ENCODE measurements around the gene CCSER1.

The CCSER1 gene

DNA sequence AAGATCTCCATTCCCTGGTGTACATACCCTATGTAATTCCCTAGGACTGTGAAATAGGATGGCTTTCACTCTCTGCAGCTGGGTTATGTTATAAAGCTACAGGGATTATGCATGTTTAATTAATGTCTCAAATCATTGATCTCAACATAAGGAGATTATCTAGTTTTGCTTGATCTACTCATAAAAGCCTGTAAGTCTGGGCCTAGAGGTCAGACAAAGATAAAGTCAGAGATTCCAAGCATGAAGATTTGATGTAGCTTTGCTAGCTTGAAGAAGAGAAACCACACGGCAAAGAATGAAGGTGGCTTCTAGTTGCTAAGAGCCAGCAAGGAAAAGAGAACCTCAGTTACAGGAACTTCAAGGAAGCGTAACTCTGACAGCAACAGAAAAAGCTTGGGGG is 456.9 kb downstream of the CCSER1 start:
- Histone ChIP-seq H3K4me3 (ENCODE audit: low read depth in 1 of 2, low read length in 2 of 2) (no peak overlapping the region), H3K9ac (ENCODE audit: low read depth, low read length) (no peak overlapping the region), H3K4me1 (ENCODE audit: insufficient read depth, low read length) (no peaks in the 10 kb centered on the region), H4K20me1 (ENCODE audit: insufficient read depth, low read length) (no peaks in the 10 kb centered on the region), H3K27ac (ENCODE audit: low read length) (no peak overlapping the region), H3K36me3 (ENCODE audit: insufficient read depth, low read length) (no peaks in the 10 kb centered on the region), H3K4me2 (ENCODE audit: insufficient read depth, low read length) (no peak overlapping the region), H3K27me3 (ENCODE audit: insufficient read depth, low read length, poor library complexity) (no peaks in the 10 kb centered on the region), H3K9me3 (ENCODE audit: insufficient read depth, low read length, severe bottlenecking) (no peaks in the 10 kb centered on the region), H3K79me2 (ENCODE audit: insufficient read depth, low read length) (no peaks in the 10 kb centered on the region), H2AFZ (ENCODE audit: low read depth, low read length) (no peak overlapping the region)
- TF ChIP-seq, protein P1, sequence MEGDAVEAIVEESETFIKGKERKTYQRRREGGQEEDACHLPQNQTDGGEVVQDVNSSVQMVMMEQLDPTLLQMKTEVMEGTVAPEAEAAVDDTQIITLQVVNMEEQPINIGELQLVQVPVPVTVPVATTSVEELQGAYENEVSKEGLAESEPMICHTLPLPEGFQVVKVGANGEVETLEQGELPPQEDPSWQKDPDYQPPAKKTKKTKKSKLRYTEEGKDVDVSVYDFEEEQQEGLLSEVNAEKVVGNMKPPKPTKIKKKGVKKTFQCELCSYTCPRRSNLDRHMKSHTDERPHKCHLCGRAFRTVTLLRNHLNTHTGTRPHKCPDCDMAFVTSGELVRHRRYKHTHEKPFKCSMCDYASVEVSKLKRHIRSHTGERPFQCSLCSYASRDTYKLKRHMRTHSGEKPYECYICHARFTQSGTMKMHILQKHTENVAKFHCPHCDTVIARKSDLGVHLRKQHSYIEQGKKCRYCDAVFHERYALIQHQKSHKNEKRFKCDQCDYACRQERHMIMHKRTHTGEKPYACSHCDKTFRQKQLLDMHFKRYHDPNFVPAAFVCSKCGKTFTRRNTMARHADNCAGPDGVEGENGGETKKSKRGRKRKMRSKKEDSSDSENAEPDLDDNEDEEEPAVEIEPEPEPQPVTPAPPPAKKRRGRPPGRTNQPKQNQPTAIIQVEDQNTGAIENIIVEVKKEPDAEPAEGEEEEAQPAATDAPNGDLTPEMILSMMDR (IDR thresholded peaks at IDR 0.05; ENCODE audit: borderline replicate concordance, extremely low read depth, low read length, poor library complexity, severe bottlenecking): no peak
- no peak for TF ChIP-seq EZH2 (IDR thresholded peaks at IDR 0.05; ENCODE audit: borderline replicate concordance, low read depth, low read length, severe bottlenecking)
- no peak for DNase-seq
- ATAC-seq (ENCODE audit: insufficient read depth, low read depth): no peak

DNA sequence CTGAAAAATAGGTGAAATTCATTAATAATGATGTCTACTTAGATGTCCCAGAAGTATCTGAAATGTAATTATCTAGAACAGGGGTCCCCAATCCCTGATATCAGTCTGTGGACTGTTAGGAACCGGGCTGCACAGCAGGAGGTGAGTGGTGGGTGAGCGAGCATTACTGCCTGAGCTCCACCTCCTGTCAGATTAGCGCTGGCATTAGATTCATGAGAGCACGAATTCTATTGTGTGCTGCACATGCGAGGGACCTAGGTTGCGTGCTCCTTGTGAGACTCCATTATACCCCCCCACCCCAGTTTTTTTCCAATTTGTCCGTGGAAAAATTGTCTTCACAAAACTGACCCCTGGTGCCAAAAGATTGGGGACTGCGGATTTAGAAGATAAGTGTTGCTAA is 458.8 kb downstream of the CCSER1 start:
- H3K9ac ChIP-seq (ENCODE audit: low read depth, low read length): no peak overlapping the region
- no peaks in the 10 kb centered on the region for H3K27me3 ChIP-seq (ENCODE audit: insufficient read depth, low read length, poor library complexity)
- H4K20me1 ChIP-seq (ENCODE audit: insufficient read depth, low read length): no peaks in the 10 kb centered on the region
- no peaks in the 10 kb centered on the region for H3K4me1 ChIP-seq (ENCODE audit: insufficient read depth, low read length)
- H3K4me2 ChIP-seq (ENCODE audit: insufficient read depth, low read length): no peak overlapping the region
- no peaks in the 10 kb centered on the region for H3K9me3 ChIP-seq (ENCODE audit: insufficient read depth, low read length, severe bottlenecking)
- no peaks in the 10 kb centered on the region for H3K79me2 ChIP-seq (ENCODE audit: insufficient read depth, low read length)
- TF ChIP-seq EZH2 (IDR thresholded peaks at IDR 0.05; ENCODE audit: borderline replicate concordance, low read depth, low read length, severe bottlenecking): no peak
- TF ChIP-seq, protein P1 (IDR thresholded peaks at IDR 0.05; ENCODE audit: borderline replicate concordance, extremely low read depth, low read length, poor library complexity, severe bottlenecking): no peak
- H3K4me3 ChIP-seq (ENCODE audit: low read depth in 1 of 2, low read length in 2 of 2): no peak overlapping the region
- no peak overlapping the region for H3K27ac ChIP-seq (ENCODE audit: low read length)
- H2AFZ ChIP-seq (ENCODE audit: low read depth, low read length): no peak overlapping the region
- DNase-seq (no peak), ATAC-seq (ENCODE audit: insufficient read depth, low read depth) (no peak)
- no peaks in the 10 kb centered on the region for H3K36me3 ChIP-seq (ENCODE audit: insufficient read depth, low read length)

DNA sequence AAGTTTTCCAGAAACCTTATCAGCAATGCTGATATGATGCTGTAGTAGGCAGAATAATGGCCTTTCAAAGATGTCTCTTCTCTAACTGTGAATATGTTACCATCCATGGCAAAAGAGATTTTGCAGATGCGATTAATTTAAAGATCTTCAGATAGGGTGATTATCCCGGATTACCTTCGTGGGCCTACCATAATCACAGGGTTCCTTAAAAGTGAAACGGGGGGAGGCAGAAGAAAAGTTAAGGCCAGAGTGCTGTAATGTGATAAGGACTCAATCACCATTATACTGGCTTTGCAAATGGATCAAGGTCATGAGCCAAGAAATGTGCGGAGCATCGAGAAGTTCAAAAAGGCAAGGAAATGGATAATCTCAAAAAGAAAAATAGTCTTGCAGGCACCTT is 459.6 kb downstream of the CCSER1 start:
- H3K4me2 ChIP-seq (ENCODE audit: insufficient read depth, low read length): no peak overlapping the region
- H3K36me3 ChIP-seq (ENCODE audit: insufficient read depth, low read length): no peaks in the 10 kb centered on the region
- no peaks in the 10 kb centered on the region for H4K20me1 ChIP-seq (ENCODE audit: insufficient read depth, low read length)
- H3K9ac ChIP-seq (ENCODE audit: low read depth, low read length): no peak overlapping the region
- no peak overlapping the region for H3K27ac ChIP-seq (ENCODE audit: low read length)
- ATAC-seq (ENCODE audit: insufficient read depth, low read depth) (no peak), DNase-seq (no peak)
- no peaks in the 10 kb centered on the region for H3K4me1 ChIP-seq (ENCODE audit: insufficient read depth, low read length)
- no peaks in the 10 kb centered on the region for H3K9me3 ChIP-seq (ENCODE audit: insufficient read depth, low read length, severe bottlenecking)
- H2AFZ ChIP-seq (ENCODE audit: low read depth, low read length): no peak overlapping the region
- TF ChIP-seq, protein P1 (IDR thresholded peaks at IDR 0.05; ENCODE audit: borderline replicate concordance, extremely low read depth, low read length, poor library complexity, severe bottlenecking): no peak
- TF ChIP-seq EZH2 (IDR thresholded peaks at IDR 0.05; ENCODE audit: borderline replicate concordance, low read depth, low read length, severe bottlenecking): no peak
- no peaks in the 10 kb centered on the region for H3K79me2 ChIP-seq (ENCODE audit: insufficient read depth, low read length)
- no peak overlapping the region for H3K4me3 ChIP-seq (ENCODE audit: low read depth in 1 of 2, low read length in 2 of 2)
- H3K27me3 ChIP-seq (ENCODE audit: insufficient read depth, low read length, poor library complexity): no peaks in the 10 kb centered on the region

DNA sequence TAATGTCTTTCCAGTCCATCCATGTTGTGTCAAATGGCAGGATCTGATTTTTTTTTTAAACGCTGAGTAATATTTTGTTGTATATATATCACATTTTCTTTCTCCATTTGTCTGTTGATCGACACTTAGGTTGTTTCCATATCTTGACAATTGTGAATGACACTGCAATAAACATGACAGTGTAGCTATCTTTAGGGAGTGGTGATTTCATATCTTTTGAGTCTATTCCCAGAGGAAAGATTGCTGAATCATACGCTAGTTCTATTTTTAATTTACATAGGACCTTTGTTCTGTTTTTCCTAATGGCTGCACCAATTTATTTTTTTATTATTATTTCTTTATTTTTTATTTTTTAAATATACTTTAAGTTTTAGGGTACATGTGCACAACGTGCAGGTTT is 470.7 kb downstream of the CCSER1 start:
- Histone ChIP-seq H3K9me3 (ENCODE audit: insufficient read depth, low read length, severe bottlenecking) (no peaks in the 10 kb centered on the region), H3K27me3 (ENCODE audit: insufficient read depth, low read length, poor library complexity) (no peaks in the 10 kb centered on the region), H3K9ac (ENCODE audit: low read depth, low read length) (no peak overlapping the region), H3K27ac (ENCODE audit: low read length) (no peak overlapping the region), H3K4me3 (ENCODE audit: low read depth in 1 of 2, low read length in 2 of 2) (no peak overlapping the region), H3K4me2 (ENCODE audit: insufficient read depth, low read length) (no peak overlapping the region), H3K79me2 (ENCODE audit: insufficient read depth, low read length) (no peaks in the 10 kb centered on the region), H4K20me1 (ENCODE audit: insufficient read depth, low read length) (no peaks in the 10 kb centered on the region), H2AFZ (ENCODE audit: low read depth, low read length) (no peak overlapping the region), H3K36me3 (ENCODE audit: insufficient read depth, low read length) (no peaks in the 10 kb centered on the region), H3K4me1 (ENCODE audit: insufficient read depth, low read length) (no peaks in the 10 kb centered on the region)
- no peak for DNase-seq
- TF ChIP-seq, protein P1 (IDR thresholded peaks at IDR 0.05; ENCODE audit: borderline replicate concordance, extremely low read depth, low read length, poor library complexity, severe bottlenecking): no peak
- TF ChIP-seq EZH2 (IDR thresholded peaks at IDR 0.05; ENCODE audit: borderline replicate concordance, low read depth, low read length, severe bottlenecking): no peak
- no peak for ATAC-seq (ENCODE audit: insufficient read depth, low read depth)
